OCI-LY7 (cell line): ENCODE measurements around the gene PRM2. TPM values are rescaled to one million over a fixed set of nuclear protein-coding genes. Genes with fewer than 3 reads are reported as not detected.

Source experiments
- BruUV-seq: library from RNA; stranded (reverse); fragments of 400-500 nt; replicated peaks from 2 replicates; lab custom pipeline; 2021; lab: Mats Ljungman, UMichigan
- CTCF ChIA-PET: fragments of 300-600 bp; sonication (Branson Sonifier 250); formaldehyde crosslinking; loops from one replicate; lab custom pipeline; 2022; ENCODE audit warnings: antibody characterized with exemption; ENCODE audit not compliant: unreplicated experiment; lab: Charles Lee
- POLR2A ChIA-PET: fragments of 300-600 bp; sonication (Branson Sonifier 250); formaldehyde crosslinking; loops from one replicate; lab custom pipeline; 2022; ENCODE audit warnings: antibody characterized with exemption; lab: Charles Lee
- DNase-seq: peaks from one replicate; pipeline ENCODE4 v3.0.0-alpha.2; 2015; ENCODE audit warnings: low spot score
- H2AFZ ChIP-seq: fragments of 200-600 bp; sonication (generic), shearing (Covaris generic); 2 replicates; pipeline ENCODE4 v1.6.1; 2014; ENCODE audit warnings: mild to moderate bottlenecking, antibody characterized with exemption, low read length, moderate library complexity
- H3K27ac ChIP-seq: fragments of 200-600 bp; sonication (generic); 2 replicates; pipeline ENCODE4 v1.5.1; 2014; ENCODE audit warnings: mixed run types, low read depth, mild to moderate bottlenecking, moderate library complexity, low read length, inconsistent platforms; ENCODE audit not compliant: poor library complexity, severe bottlenecking
- H3K36me3 ChIP-seq: fragments of 200-600 bp; sonication (generic); 2 replicates; pipeline ENCODE4 v1.6.1; 2014; ENCODE audit warnings: mild to moderate bottlenecking, antibody characterized with exemption, low read length, moderate library complexity, mixed read lengths; ENCODE audit not compliant: insufficient read depth
- H3K4me1 ChIP-seq: fragments of 200-600 bp; sonication (generic); 2 replicates; pipeline ENCODE4 v1.5.1; 2014; ENCODE audit warnings: mild to moderate bottlenecking, low read length; ENCODE audit not compliant: insufficient read depth, poor library complexity, severe bottlenecking
- H3K4me2 ChIP-seq: fragments of 200-600 bp; sonication (generic); 2 replicates; pipeline ENCODE4 v1.6.1; 2014; ENCODE audit warnings: mild to moderate bottlenecking, low read length
- H3K4me3 ChIP-seq: fragments of 200-600 bp; sonication (generic); 2 replicates; pipeline ENCODE4 v1.5.1; 2014; ENCODE audit warnings: mild to moderate bottlenecking, low read depth, low read length; ENCODE audit not compliant: poor library complexity, severe bottlenecking
- H3K79me2 ChIP-seq: fragments of 200-600 bp; sonication (generic); 2 replicates; pipeline ENCODE4 v1.6.1; 2016; ENCODE audit warnings: low read depth, mild to moderate bottlenecking, low read length, moderate library complexity, mixed read lengths; ENCODE audit not compliant: insufficient read depth
- H3K9me2 ChIP-seq: fragments of 200-600 bp; sonication (generic); 2 replicates; pipeline ENCODE4 v1.6.1; 2016; ENCODE audit warnings: mild to moderate bottlenecking, low read length, mixed read lengths; ENCODE audit not compliant: insufficient read depth
- H3K9me3 ChIP-seq: fragments of 200-600 bp; sonication (generic); 2 replicates; pipeline ENCODE4 v1.6.1; 2014; ENCODE audit warnings: mild to moderate bottlenecking, mixed run types, low read length, mixed read lengths
- H4K20me1 ChIP-seq: fragments of 200-600 bp; sonication (generic); 2 replicates; pipeline ENCODE4 v1.6.1; 2014; ENCODE audit warnings: mild to moderate bottlenecking, antibody characterized with exemption, low read length, moderate library complexity, mixed read lengths; ENCODE audit not compliant: insufficient read depth
- EZH2phosphoT487 ChIP-seq: fragments of 200-600 bp; sonication (generic); IDR thresholded peaks from 2 replicates; pipeline ENCODE4 v1.6.1; 2018; ENCODE audit warnings: low read depth, borderline replicate concordance, mild to moderate bottlenecking, mixed run types, antibody characterized with exemption, low read length, moderate library complexity, mixed read lengths
- intact Hi-C: fragments of 100-400 bp; cut with micrococcal nuclease; formaldehyde crosslinking; loops from one replicate; pipeline ENCODE4 v1.10.0; 2022; ENCODE audit not compliant: unreplicated experiment
- total RNA-seq, 2 experiments: library from RNA; depleted of rRNA in 1 of 2; stranded (reverse); fragments of >200 nt in 1 of 2; shearing (Covaris generic) in 1 of 2; gene quantifications; 2 replicates each; pipeline ENCODE4 v1.2.3, GENCODE V29; 2014 to 2022
- TF ChIP-seq, protein P1 (sequence below): fragments of 200-600 bp; sonication (generic); conservative IDR thresholded peaks from 2 replicates; pipeline ENCODE4 v1.5.1; 2014; ENCODE audit warnings: mild to moderate bottlenecking, antibody characterized with exemption, low read length, moderate library complexity, mixed read lengths

PRM2 gene
- total RNA-seq, 2 experiments from 2014 or later: not detected

DNA sequence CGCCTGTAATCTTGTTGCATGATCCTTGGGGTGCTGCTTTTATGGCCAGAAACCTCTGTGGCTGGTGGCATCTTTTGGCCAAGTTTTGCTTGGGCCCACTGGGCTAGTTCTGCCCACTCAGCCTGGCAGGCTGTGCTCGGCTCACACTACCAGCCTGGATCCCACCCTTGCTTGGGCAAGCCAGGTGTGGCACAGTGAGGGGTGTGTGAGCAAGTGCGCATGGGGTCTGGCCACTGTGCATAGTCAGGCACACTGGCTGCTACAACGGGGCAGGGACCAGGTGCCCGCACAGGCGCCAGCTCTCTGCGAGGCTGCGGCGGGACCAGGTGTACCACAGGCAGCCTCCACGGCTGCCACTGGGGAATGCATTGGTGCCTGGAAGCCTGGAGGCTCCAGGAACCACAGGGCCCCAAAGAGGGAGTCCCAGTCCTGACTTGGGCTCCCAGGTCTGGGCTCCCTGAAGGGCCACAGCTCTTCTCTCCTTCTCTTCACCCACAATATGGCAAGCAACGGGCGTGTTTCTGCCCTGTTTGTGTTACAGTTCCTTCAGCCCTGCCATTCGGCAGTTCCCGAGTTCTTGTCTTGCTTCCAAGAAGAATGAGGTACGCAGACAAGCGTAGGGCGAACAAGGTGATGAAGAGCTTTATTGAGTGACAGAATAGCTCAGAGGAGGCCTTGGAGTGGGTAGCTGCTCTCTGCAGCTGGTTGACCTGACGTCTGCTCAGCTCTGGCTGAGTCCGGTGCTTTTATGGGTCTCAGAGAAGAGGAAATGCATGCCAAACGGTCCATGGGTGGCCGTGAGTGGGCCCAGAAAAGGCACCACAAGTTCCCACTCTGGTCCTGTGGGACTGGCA lies 31.6 kb upstream of the PRM2 start:
- no peaks in the 10 kb centered on the region; the same call in 1 of the 2 replicates for H3K36me3 ChIP-seq
- H3K4me2 ChIP-seq: peak overlapping the region; percentile 53
- no peaks in the 10 kb centered on the region for H4K20me1 ChIP-seq
- peak overlapping the region; percentile 38 for H3K4me3 ChIP-seq
- peak; percentile 74 for DNase-seq
- no peaks in the 10 kb centered on the region for H3K79me2 ChIP-seq
- TF ChIP-seq EZH2phosphoT487: no peak
- TF ChIP-seq, protein P1, sequence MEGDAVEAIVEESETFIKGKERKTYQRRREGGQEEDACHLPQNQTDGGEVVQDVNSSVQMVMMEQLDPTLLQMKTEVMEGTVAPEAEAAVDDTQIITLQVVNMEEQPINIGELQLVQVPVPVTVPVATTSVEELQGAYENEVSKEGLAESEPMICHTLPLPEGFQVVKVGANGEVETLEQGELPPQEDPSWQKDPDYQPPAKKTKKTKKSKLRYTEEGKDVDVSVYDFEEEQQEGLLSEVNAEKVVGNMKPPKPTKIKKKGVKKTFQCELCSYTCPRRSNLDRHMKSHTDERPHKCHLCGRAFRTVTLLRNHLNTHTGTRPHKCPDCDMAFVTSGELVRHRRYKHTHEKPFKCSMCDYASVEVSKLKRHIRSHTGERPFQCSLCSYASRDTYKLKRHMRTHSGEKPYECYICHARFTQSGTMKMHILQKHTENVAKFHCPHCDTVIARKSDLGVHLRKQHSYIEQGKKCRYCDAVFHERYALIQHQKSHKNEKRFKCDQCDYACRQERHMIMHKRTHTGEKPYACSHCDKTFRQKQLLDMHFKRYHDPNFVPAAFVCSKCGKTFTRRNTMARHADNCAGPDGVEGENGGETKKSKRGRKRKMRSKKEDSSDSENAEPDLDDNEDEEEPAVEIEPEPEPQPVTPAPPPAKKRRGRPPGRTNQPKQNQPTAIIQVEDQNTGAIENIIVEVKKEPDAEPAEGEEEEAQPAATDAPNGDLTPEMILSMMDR: no peak
- H3K9me3 ChIP-seq: peaks cover 16% of the 10 kb centered on the region
- CTCF ChIA-PET: interaction anchor here (0.5 to 2.3 kb wide), 4 partner anchors 8 to 39 kb away, joined by 3 to 20 read pairs (median 4); no protein-coding TSS in a partner anchor
- BruUV-seq: no TSS peak
- POLR2A ChIA-PET: interaction anchor here (1.4 to 6.8 kb wide), 5 partner anchors 9 to 51 kb away, joined by 5 to 79 read pairs (median 8); partner anchors contain the start of gene SOCS1
- H3K4me1 ChIP-seq: peaks cover 79% of the 10 kb centered on the region
- H3K27ac ChIP-seq: peak overlapping the region; percentile 99
- intact Hi-C loops: loop anchor here (1.0 to 2.0 kb wide), 3 partner anchors 11 to 657 kb away; partner anchors contain the start of gene TNFRSF17
- no peaks in the 10 kb centered on the region for H3K9me2 ChIP-seq
- H2AFZ ChIP-seq: no peak overlapping the region

DNA sequence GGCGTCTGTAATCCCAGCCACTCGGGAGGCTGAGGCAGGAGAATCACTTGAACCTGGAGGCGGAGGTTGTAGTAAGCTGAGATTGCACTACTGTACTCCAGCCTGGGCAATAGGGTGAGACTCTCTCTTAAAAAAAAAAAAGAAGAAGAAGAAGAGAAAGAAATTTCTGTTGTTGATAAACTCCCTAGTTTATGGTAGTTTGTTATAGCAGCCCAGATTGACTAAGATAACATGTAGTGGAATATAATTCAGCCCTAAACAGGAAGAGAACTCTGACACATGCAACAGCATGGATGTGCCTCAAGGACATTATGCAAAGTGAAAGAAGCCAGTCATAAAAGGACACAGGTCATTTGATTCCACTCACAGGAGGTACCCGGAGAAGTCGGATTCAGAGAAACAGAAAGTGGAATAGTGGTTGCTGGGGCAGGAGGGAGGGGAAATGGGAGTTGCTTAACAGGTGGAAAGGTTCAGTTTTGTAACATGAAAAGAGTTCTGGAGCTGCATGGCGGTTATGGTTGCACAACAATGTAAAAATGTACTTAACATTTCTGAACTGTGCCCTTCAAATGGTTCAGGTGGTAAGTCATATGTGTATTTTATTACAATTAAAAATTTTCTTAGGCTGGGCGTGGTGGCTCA lies 30.8 kb upstream of the PRM2 start:
- Histone ChIP-seq H2AFZ (no peak overlapping the region), H3K36me3 (no peaks in the 10 kb centered on the region; the same call in 1 of the 2 replicates), H3K9me3 (peaks cover 16% of the 10 kb centered on the region), H3K4me3 (no peak overlapping the region), H3K4me1 (peaks cover 77% of the 10 kb centered on the region), H3K79me2 (no peaks in the 10 kb centered on the region), H3K27ac (peak overlapping the region; percentile 99), H3K9me2 (no peaks in the 10 kb centered on the region), H3K4me2 (no peak overlapping the region), H4K20me1 (no peaks in the 10 kb centered on the region)
- POLR2A ChIA-PET: interaction anchor here (1.4 to 6.8 kb wide), 5 partner anchors 9 to 51 kb away, joined by 5 to 79 read pairs (median 8); partner anchors contain the start of gene SOCS1
- no peak for TF ChIP-seq EZH2phosphoT487
- TF ChIP-seq, protein P1: no peak
- no TSS peak for BruUV-seq
- intact Hi-C loops: no loop called here
- CTCF ChIA-PET: no interaction called here
- DNase-seq: no peak
